BE2C (cell line): ENCODE measurements around the gene DMKN.

Experiments used
- DNase-seq: peaks from one replicate; pipeline ENCODE4 v3.0.0-alpha.2; 2020
- H3K27me3 ChIP-seq: fragments of 250-450 bp; sonication (Bioruptor Pico); 2 replicates; pipeline ENCODE4 v1.5.1; 2020; ENCODE audit warnings: mild to moderate bottlenecking
- H3K36me3 ChIP-seq: fragments of 250-450 bp; sonication (Bioruptor Pico); 2 replicates; pipeline ENCODE4 v1.5.1; 2020; ENCODE audit warnings: mild to moderate bottlenecking
- H3K4me1 ChIP-seq: fragments of 250-450 bp; sonication (Bioruptor Pico); 2 replicates; pipeline ENCODE4 v1.5.1; 2020
- H3K4me3 ChIP-seq: 2 replicates; pipeline ENCODE4 v1.5.1; 2011; ENCODE audit warnings: low read depth, low read length
- H3K9me3 ChIP-seq: fragments of 250-450 bp; sonication (Bioruptor Pico); 2 replicates; pipeline ENCODE4 v1.5.1; 2020
- CTCF ChIP-seq: IDR thresholded peaks from 2 replicates; pipeline ENCODE4 v1.5.1; 2012; ENCODE audit warnings: mild to moderate bottlenecking, low read depth, low read length

The DMKN gene

GRCh38 chr19:35531291-35531690 is 17.8 kb upstream of the DMKN start:
- no peak for DNase-seq
- Histone ChIP-seq H3K4me3 (no peak overlapping the region), H3K27me3 (peaks cover 64% of the 10 kb centered on the region), H3K36me3 (no peaks in the 10 kb centered on the region), H3K9me3 (0 out of 2 replicates have a peak, but pooled peaks cover 3% of the 10 kb centered on the region), H3K4me1 (no peaks in the 10 kb centered on the region)
- TF ChIP-seq CTCF = no peak

- no peak for DNase-seq
- H3K36me3 ChIP-seq = no peaks in the 10 kb centered on the region
- H3K4me3 ChIP-seq = no peak overlapping the region
- peaks cover 57% of the 10 kb centered on the region for H3K27me3 ChIP-seq
- H3K9me3 ChIP-seq = no peaks in the 10 kb centered on the region
- no peaks in the 10 kb centered on the region for H3K4me1 ChIP-seq
- no peak for TF ChIP-seq CTCF
These were observed 16.1 kb upstream of the DMKN start for GRCh38 chr19:35529241-35530218.

- no peaks in the 10 kb centered on the region for H3K9me3 ChIP-seq
These were observed 15.0 kb upstream of the DMKN start, which contains the start of gene SBSN for GRCh38 chr19:35528218-35529038. Gene SBSN, minus strand, starts transcription at chr19:35528311. Its CDS starts 30 bp downstream, at chr19:35528281.

GRCh38 chr19:35525873-35526272 is 12.4 kb upstream of the DMKN start:
- Histone ChIP-seq H3K36me3 (no peaks in the 10 kb centered on the region), H3K4me3 (no peak overlapping the region), H3K27me3 (peaks cover 25% of the 10 kb centered on the region), H3K4me1 (no peaks in the 10 kb centered on the region), H3K9me3 (no peaks in the 10 kb centered on the region)
- DNase-seq = no peak
- no peak for TF ChIP-seq CTCF

More at GRCh38 chr19:35528218-35529038, 15.0 kb upstream of the DMKN start, which contains the start of gene SBSN:
- no peaks in the 10 kb centered on the region for H3K4me1 ChIP-seq
- peaks cover 46% of the 10 kb centered on the region for H3K27me3 ChIP-seq
- no peak within 1 kb of the TSS for H3K4me3 ChIP-seq
- DNase-seq = no peak
- H3K36me3 ChIP-seq = no peaks in the 10 kb centered on the region
- no peak for TF ChIP-seq CTCF

- Histone ChIP-seq H3K36me3 (no peaks in the 10 kb centered on the region), H3K27me3 (peaks cover 9% of the 10 kb centered on the region), H3K4me3 (no peak overlapping the region), H3K9me3 (no peaks in the 10 kb centered on the region), H3K4me1 (no peaks in the 10 kb centered on the region)
- DNase-seq = no peak
- TF ChIP-seq CTCF = no peak
These were observed 10.9 kb upstream of the DMKN start for GRCh38 chr19:35524181-35524837.
